ENCODE data around the gene BEST4.
"Not testable (repeated sequence)": the region's sequence is repeated elsewhere in the genome, so short reads cannot be mapped to it uniquely, and the experiment has no call there.

BEST4 gene

DNA sequence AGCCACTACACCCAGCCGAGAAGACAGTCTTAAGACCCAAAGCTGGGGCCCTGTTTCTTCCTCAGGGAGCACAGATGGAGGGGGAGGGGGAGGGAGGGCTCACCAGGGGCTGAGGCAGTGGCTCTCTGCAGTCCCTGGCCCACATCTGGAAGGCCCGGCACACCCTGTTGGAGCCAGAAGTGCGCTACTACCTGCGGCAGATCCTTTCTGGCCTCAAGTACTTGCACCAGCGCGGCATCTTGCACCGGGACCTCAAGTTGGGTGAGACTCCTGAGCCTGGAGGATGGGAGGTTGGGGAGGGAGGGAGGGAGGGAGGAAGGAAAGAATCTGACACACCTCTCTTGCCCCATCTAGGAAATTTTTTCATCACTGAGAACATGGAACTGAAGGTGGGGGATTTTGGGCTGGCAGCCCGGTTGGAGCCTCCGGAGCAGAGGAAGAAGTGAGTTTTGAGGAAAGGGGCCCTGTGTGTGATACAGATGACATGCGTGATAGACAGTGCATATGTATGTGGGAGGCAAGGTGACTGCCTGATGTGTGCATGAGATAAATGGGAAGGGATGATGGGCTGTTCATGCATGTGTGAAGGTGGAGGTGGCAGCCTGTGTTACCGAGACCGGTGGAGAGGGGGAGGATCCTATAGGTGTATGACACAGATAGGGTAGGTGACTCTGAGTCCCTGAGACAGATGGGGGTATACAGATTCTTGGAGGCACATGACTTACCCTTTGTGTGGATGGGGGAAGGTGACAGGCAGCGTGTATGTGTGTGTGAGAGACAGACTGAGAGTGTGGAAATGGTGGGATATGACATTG, 13.7 kb upstream of the BEST4 start:
- DNase-seq (ENCODE audit: low spot score), result no peak

DNA sequence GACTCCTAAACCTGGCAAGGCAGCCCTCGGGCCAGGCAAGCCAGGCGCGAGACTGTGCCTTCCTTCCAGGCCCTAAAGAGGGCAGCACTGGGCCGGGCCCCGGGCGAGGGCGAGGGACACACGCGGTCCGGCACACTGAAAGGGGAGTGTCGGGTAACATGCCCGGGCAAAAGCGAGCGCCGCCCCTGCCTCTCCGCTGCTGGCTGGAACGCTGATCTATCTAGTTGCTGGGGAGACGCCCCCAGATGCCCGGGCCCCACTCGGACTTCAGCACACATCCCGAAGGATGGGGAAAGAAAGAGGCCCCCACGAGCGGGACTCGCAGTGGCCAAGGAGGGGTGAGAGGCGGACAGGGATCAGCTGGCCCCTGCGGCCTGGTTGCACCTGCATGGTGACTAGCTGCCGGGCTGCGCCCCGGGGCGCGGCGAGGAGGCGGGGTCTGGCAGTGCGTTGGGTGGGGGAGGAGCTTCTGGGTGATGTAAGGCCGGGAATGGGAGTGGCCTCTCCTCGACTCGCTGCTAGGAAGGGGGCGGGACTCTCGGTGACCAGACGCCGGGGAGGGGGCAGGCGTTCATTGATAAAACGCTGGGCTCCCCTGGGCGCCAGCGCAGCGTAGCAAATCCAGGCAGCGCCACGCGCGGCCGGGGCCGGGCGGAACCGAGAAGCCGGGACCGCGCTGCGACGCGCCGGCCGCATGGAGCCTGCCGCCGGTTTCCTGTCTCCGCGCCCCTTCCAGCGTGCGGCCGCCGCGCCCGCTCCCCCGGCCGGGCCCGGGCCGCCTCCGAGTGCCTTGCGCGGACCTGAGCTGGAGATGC, 12.0 kb upstream of the BEST4 start, which contains the start of gene PLK3:
PLK3 (plus strand) TSS at position 608 of the 815 bp plus-strand sequence; CDS start at position 695, 87 bp downstream.
- DNase-seq (ENCODE audit: low spot score), result peak; percentile 98

DNA sequence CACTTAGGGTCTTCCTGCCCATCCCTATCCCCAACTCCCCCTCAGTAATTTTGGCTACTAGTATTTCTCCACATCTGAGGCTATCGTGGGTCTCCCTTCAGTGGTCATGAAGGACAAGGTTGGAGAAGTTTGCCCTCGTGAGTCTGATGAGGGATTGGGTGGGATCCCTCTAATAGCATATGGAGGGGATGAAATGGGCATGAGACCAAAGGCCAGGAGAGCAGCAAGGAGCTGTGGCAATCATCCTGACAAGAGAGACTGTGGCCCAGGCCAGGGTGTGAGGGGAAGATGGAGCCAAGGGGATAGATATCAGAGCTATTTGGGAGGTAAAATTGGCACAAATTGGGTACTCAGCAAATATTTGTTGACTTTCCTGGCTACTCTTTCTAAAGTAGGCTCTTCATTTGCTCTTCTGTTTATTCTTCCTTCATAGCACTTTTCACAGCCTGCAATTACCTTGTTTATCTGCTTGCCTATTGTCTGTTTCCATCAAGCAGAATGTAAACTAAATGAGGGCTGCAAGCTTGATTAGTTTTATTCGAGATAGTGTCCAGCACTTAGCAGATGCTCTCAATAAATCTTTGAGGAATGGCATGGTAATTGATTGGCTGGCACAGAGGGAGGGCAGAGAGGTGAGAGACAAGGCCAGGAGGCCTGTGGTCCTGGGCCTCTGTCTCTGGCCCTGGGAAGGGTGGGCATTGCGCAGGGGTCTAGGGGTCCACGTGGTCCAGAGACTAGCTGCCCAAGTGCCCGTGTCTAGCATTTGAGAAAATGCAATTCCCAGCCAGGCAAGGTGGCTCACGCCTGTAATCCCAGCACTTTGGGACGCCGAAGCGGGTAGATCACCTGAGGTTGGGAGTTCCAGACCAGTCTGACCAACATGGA, 10.8 kb upstream of the BEST4 start:
- no peak for DNase-seq (ENCODE audit: low spot score)

DNA sequence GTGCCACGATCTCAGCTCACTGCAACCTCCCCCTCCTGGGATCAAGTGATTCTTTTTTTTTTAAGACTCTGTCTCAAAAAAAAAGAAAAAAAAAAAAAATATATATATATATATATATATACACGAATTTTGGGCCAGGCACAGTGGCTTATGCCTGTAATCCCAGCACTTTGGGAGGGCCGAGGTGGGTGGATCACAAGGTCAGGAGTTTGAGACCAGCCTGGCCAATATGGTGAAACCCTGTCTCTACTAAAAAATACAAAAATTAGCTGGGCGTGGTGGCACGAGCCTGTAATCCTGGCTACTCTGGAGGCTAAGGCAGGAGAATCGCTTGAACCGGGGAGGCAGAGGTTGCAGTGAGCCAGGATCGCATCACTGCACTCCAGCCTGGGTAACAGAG, 9.9 kb upstream of the BEST4 start:
- DNase-seq (ENCODE audit: low spot score), result not testable (repeated sequence)

DNA sequence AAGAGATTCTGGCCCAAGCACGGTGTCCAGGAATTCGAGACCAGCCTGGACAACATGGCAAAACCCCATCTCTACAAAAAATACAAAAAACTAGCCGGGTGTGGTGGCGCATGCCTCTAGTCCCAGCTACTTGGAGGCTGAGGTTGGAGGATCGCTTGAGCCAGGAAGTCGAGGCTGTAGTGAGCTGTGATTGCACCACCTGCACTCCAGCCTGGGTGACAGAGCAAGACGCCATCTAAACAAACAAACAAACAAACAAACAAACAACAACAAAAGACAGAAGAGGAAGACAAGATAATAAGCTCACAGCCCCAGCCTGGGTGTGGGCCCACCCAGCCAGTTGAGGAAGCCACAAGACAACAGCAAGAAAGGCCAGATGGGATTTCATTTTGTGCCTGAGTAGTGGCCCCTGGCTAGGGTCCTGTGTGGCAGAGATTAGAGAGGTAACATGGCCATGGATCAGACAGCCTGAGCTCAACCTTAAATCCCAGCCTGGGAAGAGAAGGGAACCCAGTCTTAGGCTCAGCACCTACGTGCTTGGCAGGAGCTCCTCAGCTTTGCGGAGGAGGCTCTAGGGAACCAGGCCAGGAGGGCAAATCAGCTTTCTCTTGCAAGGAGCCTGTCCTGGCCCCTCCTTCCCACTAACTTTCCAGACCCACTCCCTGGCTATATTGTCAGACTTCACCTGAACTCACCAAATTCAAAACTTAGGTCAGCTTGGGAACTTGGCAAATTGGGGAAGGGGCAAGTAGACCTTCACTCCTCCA, 4.9 kb upstream of the BEST4 start:
- DNase-seq (ENCODE audit: low spot score), result no peak

DNA sequence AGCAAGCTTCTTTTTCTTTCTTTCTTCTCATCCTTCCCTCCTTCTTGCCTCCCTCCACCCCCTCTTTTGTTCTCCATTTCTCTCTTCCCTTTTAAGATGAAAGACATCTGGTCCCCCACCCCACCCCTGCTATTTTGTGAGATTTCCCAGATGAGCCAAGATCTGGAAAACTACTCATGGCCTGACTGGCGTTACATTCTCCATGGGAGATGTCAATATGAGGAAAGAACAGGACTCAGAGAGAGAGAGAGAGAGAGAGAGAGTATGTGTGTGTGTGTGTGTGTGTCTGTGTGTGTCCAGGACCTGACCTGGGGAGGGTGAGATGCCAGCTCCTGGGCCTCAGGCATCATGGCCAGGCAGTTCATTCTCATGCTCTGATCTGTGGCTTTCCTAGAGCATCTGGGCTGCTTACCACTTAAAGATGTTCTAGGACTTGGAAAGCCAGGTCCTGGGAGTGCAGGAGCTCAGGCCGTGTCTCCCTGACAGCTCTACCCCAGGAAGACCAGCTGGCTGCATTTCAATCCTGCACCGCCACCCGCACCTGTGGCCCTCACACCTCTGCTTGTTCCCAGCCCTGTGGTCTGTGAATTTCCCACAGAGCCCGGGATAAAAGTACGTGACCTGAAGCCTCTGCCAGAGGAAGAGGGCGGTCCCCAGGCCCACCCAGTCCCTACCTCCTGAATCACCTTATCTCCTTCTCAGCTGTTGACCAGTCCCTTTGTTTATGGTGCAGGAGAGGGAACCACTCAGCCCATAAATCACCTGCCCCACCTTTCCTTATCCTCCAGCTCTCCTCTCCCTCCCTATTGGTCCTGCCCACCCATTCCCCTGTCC, 3.2 kb upstream of the BEST4 start:
- no peak for DNase-seq (ENCODE audit: low spot score)

DNA sequence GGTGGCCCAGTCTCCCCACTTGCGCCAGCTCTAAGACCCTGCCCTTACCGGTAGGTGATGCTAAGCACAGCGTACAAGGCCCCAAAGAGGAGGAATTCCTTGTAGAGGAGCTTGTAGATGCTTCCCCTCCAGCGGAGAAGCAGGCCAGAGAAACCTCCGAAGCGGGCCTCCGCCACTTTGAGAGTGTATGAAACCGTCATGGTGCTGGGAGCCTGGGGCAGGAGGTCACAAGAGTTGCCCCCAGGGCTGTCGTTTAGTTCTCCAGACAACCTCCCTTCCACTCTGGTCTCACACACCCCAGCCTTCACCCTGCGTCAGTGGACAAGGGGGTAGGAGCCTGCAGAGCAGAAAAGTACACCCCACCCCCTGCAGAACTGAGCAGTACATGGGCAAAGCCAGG, 464 bp downstream of the BEST4 start:
- DNase-seq (ENCODE audit: low spot score), result no peak

DNA sequence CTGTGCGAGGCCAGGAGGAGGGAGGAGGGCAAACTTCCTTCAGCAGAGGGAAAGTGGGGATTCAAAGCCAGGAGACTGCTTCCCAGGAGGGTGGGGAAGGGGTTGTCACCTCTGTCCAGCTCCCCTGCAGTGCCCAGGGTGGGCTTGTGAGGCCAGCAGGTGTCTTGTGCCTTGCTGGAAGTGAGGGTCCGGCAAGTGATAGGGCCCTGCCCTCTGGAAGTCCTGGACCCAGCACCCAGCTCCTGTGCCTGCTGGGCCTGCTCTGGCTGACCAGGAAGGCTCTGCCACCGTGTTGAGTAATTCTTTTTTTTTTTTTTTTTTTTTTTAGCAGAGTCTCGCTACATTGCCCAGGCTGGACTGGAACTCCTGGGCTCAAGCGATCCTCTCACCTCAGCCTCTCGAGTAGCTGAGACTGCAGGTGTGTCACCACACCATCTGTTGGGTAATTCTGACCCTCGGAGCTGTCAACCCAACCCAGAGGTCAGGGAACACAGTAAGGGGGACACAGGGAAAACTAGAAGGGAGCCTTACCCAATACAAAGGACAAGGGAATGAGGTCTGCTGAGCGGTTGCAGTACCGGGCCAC, 1.0 kb downstream of the BEST4 start:
- no peak for DNase-seq (ENCODE audit: low spot score)

DNA sequence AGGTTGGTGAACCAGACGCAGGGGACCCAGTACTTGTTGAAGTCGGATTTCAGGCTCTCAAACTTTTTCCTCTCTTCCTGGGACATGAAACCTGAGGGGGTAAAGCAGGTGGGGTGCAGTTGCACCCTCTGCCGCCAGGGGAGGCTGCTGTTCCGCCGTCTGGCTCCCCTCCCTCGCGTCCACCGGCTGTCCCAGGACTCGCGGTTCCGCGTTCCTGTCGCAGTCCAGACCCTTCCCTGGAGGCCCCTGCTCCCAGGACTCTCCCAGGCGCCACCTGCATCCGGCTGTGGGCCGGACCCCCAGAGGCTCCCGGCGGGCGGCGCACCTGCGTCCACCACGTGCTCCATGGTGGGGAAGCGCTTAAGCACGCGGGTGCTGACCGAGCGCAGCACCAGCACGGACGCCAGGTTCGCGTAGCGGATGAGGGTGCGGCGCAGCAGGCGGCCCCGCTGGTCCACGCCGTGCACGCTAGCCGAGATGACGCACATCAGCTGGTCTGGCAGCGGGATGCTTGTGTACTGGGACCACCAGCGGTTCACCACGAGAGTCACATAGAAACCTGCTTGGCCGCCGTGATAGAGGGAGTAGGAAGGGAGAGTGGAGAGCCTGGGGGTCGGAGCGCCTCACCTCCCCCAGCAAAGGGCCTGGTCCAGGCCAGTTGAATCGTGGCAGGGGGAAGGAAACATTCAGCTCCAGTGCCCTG, 1.7 kb downstream of the BEST4 start:
- DNase-seq (ENCODE audit: low spot score), result peak; percentile 62

DNA sequence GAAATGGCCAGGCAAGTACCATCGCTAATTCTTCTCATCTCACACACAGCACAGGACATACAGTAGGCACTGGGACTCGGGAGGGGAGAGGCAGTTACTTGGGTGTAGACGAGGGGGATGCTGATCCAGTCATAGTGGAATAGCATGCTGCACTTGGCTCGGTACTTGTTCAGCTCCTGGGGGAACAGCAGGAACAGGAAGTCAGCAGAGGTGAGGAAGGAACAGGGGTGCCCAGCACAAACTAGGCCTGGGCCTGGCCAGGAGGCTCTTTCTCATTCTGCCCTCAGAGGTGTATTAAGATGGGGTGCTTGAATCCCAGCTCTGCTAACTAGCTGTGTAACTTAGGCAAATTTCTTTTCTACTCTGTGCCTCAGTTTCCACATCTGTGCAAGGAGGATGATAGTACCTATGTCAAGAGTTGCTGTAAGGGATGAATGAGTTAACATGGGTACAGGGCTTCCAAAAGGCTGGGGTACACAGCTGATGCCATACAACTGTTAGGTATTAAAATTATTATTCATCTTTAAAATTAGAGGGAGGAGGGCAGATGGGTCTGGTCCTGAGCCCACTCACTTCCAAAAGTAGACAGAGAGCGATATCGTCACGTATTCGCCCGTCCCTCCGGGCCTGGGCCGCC, 2.4 kb downstream of the BEST4 start:
- no peak for DNase-seq (ENCODE audit: low spot score)

DNA sequence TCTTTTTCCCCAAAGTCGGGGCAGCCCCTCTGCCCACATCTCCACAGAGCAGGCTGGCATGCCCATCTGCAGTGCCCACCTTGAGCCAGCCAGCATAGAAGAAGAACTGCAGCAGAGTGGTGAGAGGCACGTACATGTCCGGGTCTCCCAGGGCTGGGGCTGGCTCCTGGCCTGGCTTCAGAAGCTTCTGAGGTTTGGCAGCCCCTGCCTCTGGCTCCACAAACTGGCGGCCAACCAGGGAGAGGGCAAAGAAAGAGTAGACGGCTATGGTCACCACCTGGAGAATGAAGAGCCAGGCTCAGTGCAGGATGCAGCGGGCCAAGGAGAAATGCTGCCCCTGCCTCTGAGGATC, 3.0 kb downstream of the BEST4 start:
- no peak for DNase-seq (ENCODE audit: low spot score)

DNA sequence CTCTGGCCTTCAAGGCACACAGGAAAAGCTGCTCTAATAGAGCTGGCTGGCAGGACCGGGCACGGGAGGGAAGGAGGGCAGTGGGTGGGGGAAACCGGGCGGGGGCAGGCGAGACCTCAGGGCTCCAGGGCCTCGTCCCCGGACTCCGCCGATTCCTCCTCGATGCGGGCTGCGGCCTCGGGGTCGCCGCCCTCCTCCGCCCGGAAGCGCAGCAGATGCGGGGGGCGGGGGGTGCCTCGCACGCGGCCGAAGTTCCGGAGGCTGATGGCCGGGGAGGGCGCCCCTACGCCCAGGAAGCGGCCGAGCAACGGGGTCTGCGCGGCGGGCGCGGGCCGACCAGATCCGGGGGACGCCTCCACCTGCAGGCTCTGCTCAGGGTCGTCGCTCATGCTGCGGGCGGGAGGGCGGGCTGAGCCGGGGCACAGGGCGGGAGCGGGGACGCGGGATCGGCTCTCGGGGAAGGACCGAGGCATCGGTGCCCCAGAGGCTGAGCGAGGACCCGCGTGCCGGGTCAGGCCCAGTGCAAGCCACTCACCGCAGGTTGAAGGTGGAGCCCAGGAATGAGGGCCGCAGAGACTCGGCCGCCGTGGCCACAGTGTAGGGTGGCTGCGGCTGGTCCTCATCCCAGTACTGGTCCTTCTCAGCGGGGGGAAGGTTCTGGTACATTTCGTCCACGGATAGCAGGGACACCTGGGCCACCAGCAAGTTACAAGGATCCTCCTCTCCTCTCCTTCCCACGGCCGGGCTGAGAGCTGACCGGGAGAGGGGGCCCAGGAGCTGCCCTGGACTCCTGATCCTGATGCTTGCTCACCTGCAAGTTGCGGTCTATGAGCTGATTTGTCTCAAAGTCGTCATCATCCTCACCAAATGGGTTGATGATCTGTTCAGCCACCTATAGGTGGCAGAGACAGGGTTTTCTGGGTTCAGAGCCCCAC, 3.6 kb downstream of the BEST4 start:
- DNase-seq (ENCODE audit: low spot score), result peak; percentile 80

DNA sequence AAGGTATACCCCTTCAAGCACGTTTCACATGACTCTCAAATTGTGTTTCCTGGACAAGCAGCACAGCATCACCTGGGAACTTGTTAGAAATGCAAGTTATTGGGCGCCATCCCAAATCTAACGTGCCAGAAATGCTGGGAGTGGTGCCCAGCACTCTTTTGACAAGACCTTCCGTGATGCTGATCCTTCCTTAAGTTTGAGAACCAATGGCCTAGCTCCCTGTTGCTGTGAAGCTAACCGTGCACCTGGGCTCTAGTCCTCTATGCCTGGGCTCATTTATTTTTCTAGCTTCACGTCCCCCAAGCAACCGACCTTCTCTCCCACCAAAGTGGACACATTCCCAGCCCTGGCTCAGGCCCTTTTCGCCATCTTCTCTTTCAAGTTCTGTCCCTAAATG, 4.3 kb downstream of the BEST4 start:
- peak; percentile 66 for DNase-seq (ENCODE audit: low spot score)

DNA sequence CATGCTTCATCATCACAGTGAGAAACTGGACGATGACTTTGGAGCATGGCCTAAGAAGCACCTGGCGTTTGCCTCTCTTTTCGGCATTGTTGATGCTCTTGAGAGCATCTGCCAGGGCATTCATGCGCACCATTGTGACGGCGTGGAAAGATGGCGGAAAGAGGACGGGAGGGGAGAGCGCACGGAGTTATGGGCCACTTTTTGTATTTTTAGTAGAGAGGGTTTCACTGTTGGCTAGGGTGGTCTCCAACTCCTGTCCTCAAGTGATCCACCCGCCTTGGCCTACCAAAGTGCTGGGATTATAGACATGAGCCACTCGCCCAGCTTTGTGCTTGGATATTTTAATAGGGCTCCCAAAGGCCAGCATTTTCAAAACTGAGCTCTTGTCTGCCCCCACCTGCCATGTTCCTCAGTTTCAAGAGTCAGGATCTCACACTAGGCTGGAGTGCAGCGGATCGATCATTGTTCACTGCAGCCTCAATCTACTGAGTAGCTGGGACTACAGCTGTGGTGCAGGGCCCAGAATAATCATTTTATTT, 7.3 kb downstream of the BEST4 start:
- peak; percentile 67 for DNase-seq (ENCODE audit: low spot score)

DNA sequence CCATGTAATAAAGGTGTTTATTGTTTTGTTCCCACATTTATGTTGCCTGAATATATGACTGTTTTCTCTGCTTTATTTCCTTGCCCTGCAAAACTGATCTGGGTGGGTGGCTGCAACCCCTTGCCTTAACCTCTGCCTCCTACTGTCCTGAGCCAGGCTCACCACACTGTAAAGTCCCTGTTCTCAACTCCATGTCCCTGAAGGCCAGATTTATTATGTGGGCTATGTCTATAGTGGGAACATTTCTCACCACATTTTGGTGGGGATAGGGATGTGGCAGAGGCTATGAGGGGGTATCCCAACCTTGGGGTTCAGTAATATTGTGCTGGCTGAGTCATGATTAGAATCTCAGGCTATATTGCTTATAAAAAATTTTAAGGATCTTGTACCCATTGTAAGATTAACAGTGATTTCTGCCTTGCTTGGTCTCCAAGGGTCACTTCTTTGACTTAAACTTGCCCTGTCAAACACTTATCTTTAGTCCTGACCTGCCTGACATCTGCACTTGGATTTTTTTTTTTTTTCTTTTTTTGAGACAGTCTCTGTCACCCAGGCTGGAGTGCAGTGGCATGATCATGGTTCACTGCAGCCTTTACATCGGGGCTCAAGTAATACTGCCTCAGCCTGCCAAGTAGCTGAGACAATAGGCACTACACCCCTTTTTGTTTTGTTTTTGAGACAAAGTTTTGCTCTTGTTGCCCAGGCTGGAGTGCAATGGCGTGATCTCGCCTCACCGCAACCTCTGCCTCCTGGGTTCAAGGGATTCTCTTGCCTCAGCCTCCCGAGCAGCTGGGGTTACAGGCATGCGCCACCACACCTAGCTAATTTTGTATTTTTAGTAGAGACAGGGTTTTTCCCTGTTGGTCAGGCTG, 9.0 kb downstream of the BEST4 start:
- no peak for DNase-seq (ENCODE audit: low spot score)

DNA sequence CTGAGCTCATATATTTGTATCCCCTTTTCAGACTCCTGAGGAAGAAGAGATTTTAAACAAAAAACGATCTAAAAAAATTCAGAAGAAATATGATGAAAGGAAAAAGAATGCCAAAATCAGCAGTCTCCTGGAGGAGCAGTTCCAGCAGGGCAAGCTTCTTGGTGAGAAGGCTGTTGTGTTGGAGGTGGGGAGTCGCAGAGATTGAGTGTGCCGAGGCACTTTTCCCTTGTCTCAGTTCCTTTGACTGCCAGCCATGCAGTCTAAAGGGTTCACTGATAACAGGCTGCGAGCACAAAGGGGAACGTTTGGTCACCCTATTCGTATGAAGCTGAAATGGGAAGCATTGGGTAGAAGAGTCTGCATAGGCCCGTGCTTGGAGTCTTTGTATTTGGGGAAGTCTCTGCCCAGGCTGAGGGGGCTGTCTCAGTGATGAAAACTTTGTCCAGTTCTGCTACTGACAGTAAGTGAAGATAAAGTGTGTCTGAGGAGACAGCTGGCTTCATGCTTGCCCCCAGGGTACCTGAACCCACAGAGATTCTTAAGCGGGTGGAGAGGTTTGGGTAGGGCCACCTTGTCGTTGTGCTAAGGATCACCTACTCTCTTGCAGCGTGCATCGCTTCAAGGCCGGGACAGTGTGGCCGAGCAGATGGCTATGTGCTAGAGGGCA, 9.9 kb downstream of the BEST4 start:
- DNase-seq (ENCODE audit: low spot score), result no peak

Measured in cerebellar cortex (tissue), 1 donor.